Dermis microvascular lymphatic vessel endothelial cell (primary cell): ENCODE results near the gene SERP2. TPM values are rescaled to one million over a fixed set of nuclear protein-coding genes. Genes with fewer than 3 reads are reported as not detected.
A peak's percentile ranks its signal among the peaks of the same experiment; 100 is the strongest.

ENCODE experiments used
- DNase-seq, 2 donors: peaks; one replicate each; pipeline versions ENCODE4 v3.0.0 to v3.0.0-alpha.2; 2010; ENCODE audit warnings: low read depth in 2 of 2
- total RNA-seq: library from RNA; depleted of rRNA; stranded (reverse); fragments of >200 nt; gene quantifications from 2 replicates; pipeline ENCODE4 v1.2.1, GENCODE V29; 2014

Gene SERP2
- total RNA-seq, 1 donor from 2014 or later = 2.1 TPM

DNA sequence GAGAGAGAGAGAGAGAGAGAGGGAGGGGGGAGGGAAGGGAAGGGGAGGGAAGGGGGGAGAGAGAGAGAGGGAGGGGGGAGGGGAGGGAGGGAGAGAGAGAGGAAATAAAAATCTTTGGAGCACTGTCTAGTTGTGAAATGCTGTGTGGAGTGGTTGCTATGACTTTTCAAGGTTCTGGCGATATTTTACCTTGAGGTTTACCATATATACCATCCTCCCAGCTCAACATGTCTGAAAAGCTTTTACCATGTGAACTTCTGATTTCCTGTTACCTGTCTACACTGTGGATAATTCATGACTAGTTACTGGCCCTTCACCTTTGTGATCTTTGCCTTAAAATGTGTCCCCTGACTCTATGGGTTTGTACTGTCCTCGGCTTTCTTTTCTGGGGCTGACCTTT lies 38.2 kb downstream of the SERP2 start:
- DNase-seq = no peak

GRCh38 chr13:44412346-44412935 lies 38.8 kb downstream of the SERP2 start:
- no peak for DNase-seq

DNA sequence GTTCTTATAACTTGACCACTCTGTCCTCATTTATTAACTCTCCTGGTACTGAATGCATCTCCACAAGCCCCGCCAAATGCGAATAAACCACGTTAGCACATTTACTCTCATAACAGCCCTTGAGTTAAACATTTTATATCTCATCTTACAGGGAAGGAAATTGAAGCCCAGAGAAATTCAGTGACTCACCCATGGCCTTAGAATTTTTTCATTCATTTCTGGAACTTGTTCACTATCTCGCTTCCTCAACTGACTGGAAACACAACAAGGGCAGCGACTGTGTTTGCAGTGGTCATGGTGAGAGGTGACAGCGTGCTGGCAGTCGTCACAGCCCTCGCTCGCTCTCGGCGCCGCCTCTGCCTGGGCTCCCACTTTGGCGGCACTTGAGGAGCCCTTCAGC lies 39.5 kb downstream of the SERP2 start:
- DNase-seq = peak in 1 of 2 donors; percentile 52

- DNase-seq = no peak
Measured at GRCh38 chr13:44414716-44415115, 41.1 kb downstream of the SERP2 start.

GRCh38 chr13:44415815-44416214 lies 42.2 kb downstream of the SERP2 start:
- DNase-seq = no peak

DNA sequence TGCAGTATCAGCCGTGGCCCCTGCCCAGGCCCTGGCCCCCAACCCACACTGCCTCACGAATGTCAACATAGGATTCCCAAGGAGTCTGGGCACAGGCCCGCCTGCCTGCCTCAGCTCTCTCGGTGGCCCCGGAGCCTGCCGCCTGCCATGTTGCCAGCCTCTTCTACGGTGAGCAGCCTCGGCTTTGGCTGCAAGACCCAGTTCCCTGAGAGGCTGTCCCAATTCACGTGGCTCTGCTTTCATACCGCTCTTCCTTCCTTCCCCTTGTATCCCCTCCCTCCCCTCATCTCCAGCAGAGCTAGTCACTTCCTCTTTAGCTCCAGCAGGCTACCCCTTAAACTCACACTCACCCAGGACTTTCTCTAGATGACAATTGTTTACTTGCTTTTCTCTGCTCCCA lies 42.7 kb downstream of the SERP2 start:
- no peak for DNase-seq

DNA sequence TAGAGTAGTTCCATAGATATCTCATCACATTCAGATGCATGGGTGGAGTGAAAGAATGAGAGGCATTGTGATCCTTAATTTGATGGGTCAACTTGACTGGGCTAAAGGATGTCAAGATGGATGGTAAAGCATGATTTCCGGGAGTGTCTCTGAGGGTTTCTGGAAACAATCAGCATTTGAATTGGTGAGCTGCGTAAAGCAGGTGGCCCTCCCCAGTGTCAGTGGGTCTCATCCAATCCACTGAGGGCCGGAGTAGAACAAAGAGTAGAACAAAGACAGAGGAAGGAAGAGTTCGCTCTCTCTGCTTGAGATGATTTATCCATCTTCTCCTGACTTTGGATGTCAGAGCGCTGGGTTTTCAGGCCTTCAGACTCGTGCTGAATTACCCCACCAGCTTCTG lies 43.1 kb downstream of the SERP2 start:
- no peak for DNase-seq

- DNase-seq = no peak
Measured at GRCh38 chr13:44417446-44417845, 43.8 kb downstream of the SERP2 start.

GRCh38 chr13:44417876-44418275 lies 44.3 kb downstream of the SERP2 start:
- no peak for DNase-seq

DNA sequence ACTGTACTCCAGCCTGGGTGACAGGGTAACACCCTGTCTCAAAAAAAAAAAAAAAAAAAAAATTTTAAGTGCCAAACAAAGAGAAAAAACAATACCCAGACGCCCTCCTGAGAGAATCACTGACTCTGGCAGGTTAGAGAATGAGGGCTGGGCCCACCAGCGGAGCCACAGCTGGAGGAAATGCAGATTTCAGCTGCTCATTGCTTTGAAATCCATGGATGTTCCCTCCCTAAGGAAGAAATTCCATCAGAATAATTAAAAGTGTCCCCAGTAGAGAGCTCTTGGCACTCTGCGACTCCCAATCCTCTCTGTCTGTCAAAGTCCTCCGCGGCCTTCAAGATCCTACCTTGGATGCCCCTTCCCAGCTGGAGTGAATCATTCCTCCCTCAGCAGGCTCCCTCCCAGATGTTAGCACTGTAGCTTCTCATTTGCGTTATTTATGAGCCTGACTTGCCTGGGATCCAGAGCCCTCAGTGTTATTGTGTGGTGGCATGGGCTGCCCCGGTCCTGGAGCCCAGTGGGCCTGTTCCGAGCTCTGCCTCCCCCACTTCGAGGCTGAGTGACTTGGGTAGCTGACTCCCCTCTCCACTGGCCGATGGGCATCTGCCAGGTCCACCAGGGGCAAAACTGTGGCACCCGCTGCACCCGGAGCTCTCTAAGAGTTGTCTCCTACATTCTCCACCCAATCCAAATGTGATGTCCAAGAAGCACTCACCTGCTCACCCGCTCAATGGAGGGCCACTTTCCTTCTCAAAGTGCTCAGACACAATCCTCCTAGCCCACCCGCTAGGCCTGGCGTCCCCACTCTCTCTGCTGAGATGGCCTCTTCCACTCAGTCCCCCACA lies 47.0 kb downstream of the SERP2 start:
- no peak for DNase-seq

DNA sequence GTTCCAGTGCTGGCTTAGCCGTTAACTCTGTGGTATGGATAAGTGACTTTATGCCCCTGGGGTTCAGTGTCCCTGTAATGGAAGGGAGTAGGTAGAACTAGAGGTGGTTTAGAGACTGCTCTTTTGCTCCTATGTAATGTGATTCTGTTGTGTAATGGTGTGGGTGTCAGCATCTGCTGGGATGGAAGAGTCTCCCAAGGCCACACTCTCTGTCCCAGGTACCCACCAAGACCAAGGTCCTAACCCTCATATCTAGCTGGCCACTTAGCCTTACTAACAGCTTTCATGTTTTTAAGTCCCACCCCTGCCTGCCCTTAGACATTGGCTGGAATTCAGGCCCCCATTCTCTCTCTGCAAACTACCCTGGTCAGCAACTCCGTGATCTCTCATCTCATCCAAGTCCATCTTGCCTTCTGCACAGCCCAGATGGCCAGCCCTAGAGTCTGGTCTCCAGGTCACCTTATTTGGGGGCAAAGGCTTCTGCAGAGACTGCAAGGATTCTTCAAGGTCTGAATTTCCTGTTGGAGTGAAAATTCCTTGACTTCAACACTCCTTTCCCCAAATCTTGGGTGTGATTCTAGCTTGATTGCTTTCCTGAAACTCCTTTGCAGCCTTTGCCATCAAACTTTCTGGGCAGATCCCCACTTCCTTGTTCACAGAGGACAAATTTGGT lies 48.4 kb downstream of the SERP2 start:
- DNase-seq = no peak

DNA sequence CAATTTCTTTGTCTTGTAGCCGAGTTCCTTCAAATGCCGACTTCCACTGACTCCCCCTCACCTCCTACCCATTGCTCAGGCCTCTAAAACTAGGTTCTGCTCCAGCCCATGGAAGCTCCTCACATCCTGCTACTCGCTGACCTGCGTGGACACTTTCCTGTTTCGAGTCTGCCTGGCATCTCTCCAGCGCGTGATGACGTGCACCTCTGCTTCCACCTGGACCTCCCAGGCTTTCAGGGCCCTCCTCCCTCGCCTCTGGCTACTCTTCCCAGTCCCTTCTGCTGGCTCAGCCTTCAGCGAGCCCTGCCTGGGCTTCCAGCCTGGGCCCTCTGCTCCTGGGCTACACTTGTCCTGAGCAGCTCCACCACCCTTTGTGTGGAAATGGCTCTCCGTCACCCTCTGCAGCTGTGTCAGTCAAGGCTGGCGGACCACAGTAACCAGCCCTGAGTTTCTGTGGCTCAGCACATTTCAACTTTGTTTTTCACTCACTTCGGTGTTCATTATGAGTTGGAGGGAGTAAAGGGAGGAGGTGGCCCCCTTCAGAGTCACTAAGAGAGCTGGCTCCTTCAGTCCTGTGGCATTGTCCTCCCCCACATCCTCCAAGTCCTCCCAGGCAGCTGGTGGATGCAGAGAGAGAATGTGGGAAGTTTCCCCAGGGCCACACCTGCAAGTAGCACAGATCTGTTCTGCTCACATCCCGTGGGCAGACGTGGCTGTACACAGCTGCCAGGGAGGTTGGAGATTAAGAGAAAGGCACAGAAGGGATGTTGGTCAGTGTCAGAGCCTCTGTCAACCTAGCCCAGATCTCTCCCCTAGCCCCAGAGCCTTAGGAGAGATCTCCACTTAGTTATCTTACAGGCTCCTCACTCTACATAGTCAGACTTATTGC lies 49.4 kb downstream of the SERP2 start:
- DNase-seq = peak; percentile 76 to 79

- DNase-seq = no peak
Measured at GRCh38 chr13:44423824-44424223, 50.2 kb downstream of the SERP2 start.

GRCh38 chr13:44425041-44425814 lies 51.6 kb downstream of the SERP2 start:
- peak in 1 of 2 donors; percentile 32 for DNase-seq

DNA sequence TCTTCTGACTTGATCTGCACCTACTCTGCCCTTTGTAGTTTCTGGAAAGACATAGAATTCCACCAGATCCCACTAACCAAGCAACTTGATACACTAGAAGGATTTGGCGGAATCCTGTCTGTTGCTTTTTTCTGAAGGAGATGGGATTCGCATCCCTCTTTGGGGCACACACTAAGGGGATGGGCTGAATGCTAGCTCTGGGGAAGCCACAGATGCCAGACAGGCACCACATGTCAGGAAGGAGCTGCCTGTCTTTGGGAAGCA lies 52.1 kb downstream of the SERP2 start:
- DNase-seq = no peak

GRCh38 chr13:44426461-44426860 lies 52.8 kb downstream of the SERP2 start:
- no peak for DNase-seq

DNA sequence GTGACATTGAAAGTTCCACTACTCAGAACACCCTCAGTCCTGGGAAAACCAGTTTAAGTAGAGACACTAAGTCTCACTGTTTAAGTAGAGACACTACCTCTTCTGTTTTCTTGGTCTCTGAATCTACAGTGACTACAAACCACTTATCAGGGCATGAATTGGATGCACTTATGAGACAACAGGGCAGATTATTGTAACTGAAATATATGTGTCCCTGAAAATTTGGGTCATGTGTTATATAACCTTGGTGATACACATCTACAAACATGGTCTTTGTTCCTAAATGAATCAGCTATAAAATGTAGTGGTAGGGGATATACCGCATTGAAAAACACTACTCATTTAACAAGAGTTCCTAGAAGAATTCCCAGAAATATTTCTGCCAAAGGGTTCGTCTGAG lies 55.7 kb downstream of the SERP2 start:
- DNase-seq = no peak

GRCh38 chr13:44431150-44431549 lies 57.5 kb downstream of the SERP2 start:
- no peak for DNase-seq

DNA sequence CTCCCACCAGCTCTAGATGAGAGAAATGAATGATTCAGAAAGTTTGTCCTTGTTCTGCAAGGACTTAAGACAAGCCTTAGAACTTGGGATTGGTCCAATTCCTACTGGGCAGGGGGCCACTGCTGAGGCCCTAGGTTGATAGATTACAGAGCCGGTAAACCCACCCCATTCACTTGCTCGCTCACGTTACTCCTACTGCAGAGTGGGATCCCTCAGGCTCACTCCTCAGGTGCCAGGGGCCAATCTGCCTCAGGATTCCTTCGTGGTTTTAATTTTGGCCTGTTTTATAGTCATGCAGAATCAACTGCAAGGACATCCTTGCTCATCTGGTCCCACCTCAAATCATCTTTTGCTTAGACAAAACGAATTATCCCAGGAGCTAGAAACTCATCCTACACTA lies 59.0 kb downstream of the SERP2 start:
- DNase-seq = peak in 1 of 2 donors; percentile 44

DNA sequence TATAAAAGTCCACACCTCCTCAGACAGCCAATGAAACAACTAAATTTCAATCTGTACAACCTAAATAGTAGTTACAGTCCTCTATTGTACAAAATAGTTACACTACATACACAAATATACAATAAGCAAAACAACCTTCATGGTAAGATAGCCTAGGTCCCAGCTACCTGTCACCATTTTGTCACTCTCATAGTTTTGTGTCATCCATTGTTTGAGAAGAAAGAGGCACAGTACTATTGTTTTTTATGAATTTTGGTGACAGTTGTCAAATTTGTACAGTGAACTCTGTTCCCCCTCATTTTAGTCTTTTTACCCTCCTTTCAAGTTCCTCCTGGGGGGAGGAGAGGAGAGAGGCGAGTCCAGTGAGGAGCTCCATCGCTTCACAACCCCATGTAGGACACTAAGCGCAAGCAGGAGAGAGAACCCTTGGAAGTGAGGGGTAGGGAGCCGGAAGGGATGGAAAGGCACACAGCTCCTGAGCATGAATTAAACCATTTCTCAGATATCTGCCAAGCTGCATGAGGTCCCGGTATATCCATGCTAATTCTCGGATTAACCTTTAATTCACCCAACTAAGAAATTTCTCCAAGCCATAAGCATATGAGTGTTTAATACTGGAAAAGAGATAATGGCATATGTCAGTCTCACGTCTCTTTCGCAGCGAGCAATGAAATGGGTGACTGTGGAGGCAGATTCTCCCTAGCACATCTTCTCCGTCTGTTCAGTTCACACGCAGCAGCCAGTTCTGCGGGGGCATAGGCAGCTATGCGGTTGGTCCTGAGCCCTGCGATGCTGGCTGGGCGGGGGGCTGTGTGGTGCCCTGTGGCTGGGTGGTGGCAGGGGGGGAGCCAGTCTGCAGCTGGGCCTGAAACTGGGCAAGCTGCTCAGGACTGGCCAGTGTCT lies 60.5 kb downstream of the SERP2 start:
- DNase-seq = no peak
